Measurements from ENCODE around the gene RPS23.
A peak's percentile ranks its signal among the peaks of the same experiment; 100 is the strongest.

Gene RPS23

DNA sequence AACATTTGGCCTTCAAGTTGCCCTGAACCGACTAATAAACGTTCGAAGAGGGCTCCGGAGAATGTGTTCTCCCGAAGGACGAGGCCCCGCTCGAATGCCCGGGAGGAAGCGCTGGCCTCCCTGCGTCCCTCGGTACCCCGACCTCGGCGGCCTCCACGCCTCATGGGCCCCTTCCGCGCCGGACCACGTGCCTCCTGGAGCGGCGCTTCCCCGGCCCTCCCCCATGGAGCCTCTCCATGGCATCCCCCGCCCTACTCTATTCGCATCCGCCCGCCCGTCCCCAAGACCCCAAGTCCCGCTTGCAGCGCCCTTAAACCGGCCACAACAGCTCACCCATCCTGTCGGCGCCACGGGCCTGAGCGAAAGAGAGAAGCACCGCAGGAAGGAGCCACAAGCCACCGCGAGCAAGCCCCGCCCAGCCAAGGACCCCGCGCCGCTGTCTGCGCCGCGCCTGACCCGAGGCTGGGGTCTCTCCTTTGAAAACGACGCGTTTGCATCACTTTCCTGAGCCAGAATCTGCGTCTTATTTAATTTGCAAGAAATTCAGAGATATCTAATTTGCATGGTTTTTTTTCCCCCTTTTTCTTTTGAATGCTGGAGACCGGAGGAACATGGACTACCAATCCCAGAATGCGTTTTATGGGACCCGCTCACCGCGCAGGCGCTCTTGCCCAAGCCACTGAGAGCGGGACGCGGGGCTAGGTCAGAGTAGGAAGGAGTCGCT lies at the start of gene RPS23:
RPS23 (minus strand) TSS at position 368 of the 724 bp plus-strand sequence; CDS start at position 337, 31 bp downstream.
- DNase-seq, result peak; percentile 91

DNA sequence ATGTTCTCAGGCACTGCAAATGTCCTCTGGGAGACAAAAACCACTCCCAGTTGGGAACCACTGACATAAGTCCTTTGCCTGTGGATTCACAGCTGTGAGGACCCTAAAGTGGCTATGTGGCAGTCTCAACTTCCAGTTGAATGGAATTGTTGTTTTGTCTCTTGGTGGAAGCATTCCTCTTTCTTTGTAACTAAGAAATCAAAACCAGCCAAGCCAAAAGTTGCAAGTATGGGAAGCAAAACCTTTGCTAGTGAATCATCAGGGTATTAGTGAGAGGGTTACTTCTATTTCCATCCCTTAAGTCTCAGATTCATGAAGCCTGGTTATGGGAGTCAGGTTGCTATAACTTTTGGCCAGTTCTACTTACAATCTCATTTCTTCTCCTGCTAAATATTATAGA lies 49.8 kb upstream of the RPS23 start:
- DNase-seq, result no peak

DNA sequence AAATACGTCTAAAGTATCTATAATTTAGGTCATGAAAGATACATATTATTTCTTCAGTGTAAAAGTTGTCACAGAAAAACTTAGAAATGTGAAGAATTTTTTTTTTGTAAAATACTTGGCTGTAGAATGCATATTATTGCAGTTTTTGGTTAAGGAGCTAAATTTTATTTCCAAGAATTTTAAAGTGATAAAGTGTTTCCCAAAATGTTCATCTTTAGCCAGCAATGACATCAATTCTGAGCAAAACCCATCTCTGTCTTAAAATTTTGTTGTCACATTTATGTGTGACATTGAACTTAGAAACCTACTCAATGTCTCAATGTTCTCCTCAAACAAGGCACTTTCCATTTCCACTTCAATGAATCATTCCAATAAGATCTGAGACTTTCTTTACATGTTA lies 47.8 kb upstream of the RPS23 start:
- no peak for DNase-seq

DNA sequence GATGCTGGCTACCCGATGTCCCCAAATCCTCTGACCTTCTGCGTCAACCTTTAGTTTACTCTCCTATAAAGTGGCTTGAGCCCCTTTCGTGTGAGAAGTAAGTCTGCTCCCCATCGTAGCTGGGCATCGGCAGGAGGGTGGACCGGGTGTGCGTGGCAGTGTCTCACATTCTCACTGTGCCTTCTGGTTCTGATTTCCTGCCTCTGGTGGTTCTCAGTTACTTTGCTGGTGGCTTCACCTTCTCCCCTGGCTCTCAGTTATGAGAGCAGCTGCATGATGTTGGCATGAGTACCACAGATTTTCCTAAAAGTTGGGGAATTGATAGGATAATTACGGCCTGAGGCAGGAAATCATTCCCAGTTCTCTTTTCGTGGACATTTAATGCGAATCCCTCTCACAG lies 47.0 kb upstream of the RPS23 start:
- DNase-seq, result no peak

DNA sequence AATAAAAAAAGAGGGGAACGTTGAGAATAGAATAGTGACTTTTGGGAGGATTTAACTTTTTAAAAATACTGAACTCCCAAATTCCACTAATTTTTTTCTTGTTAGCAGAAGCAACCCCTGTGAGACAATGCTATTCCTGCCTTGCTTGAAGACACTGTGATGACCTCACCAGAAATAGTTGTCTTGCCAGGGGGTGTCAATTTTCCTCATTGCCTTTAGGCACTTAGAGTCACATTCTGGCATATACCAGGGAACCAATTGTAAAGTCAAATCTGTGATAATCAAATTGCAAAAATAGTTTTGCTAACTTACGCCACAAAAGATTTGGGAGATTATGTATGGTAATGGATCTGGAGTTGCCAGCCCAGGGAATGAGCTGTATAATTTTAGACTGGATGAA lies 42.8 kb upstream of the RPS23 start:
- no peak for DNase-seq

DNA sequence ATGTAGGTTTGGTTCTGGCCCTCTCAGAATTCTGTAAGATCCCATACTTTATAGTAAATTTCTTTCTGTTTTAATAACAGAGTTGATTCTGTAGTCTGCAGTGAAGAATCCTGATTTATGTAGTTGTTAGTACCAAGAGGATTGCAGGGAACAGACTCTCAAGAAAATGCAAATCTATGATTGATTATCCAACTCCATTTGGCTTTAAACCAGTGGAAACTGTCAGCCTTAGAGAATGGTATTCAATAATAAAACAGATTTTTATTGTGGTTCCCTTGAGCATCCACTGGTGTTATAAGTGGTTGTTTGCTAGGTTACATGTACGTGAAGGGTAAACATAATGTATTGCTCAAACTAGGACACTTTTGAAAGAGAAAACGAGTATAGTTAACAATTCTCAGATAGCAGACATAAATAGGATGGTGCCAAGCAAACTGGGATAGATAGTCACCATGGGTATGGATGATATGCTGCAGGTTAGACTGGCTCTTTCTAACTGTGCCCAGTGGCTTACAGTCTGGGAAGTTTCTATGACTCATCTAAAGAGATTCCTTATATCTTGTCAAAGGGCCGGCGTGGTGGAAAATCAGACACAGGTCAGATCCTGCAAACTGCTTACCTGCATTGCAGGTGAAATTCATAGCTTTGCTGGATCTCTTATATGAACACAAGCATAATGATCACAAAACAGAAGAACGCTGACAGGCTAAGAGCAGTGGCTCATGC lies 41.7 kb upstream of the RPS23 start:
- DNase-seq, result no peak

DNA sequence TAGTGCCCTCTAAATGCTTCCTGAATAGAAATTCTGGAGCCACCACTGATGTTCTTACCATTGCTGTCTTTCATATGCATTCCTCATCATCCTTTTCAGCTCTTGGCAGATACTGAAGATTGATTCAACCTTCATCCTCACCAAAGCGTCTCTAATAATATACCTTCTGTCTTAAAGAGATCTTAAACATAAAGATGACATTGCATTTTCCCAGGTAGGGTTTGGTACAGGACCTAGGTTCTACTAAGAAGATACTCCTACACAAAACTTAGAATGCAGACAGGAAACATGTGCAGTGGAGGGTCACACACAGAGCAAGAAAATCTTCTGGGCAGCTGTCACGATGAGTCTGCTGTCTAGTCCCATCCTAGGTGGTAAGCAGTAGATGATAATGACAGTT lies 41.0 kb upstream of the RPS23 start:
- DNase-seq, result no peak

DNA sequence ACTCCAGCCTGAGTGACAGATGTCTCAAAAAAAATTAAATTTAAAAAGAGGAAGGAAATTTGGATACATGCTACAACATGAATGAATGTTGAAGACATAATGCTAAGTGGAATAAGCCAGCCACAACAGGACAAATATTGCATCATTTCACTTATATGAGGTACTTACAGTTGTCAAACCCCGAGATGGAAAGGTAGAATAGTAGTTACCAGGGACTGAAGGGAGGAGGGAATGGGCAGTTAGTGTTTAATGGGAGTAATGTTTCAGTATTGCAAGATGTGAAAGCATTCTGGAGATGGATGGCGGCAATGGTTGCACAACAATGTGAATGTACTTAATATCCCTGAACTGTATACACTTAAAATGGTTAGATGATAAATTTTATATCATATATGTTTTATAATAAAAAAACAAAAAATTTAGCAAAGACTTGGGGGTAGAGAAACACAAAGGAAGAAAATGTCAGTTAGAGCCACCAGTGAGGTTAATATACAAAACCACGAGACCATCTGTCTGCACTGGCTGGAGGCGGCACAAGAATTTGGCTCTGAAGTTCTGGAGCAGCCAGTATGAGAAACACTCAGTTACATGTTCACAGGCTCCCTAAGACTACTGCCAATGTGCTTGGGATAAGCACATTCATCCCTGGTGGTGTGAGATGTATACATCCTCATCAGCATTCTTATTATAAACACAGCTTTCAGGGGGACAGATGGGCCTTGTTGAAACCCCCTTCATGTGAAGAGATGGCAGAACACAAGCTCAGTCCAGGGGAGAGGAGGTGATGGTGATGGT lies 37.0 kb upstream of the RPS23 start:
- DNase-seq, result no peak

DNA sequence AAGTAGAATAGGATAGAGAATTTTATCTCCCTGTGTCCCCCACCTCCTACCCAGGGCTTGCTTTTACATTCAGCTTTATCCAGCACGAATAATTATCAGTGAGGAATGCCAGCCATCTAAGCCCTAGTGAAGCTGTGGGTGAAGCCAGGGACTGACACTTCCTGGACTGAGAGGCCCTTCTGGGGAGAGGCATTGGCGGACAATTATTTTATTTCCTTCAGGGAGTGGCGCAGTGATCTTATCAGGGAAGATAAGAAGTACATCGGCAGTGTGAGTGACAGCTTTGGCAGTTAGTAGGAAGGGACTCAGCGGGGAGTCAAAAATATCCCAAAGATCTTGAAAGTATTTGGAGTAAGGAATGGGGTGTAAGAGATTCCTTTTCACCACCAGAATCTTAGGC lies 34.9 kb upstream of the RPS23 start:
- no peak for DNase-seq

DNA sequence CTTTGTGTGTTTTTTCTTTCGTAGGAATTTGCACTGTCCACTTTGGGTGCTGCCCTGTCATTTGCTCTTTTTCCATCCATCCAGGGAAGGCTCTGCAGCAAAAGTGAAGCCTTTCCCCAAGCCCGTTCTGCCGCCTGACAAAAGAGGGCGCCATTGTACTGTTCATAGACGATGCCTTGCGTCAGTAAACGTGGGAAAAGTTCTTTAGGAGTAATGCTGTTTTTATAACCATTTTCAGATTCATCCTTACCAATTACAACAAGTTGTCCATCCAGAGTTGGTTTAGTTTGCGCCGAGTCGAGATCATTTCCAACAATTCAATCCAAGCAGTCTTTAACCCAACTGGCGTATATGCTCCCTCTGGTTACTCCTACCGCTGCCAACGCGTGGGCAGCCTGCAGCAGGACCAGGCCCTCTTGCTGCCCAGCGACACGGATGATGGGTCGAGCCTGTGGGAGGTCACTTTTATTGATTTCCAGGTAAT lies 34.3 kb upstream of the RPS23 start:
- peak; percentile 20 for DNase-seq

DNA sequence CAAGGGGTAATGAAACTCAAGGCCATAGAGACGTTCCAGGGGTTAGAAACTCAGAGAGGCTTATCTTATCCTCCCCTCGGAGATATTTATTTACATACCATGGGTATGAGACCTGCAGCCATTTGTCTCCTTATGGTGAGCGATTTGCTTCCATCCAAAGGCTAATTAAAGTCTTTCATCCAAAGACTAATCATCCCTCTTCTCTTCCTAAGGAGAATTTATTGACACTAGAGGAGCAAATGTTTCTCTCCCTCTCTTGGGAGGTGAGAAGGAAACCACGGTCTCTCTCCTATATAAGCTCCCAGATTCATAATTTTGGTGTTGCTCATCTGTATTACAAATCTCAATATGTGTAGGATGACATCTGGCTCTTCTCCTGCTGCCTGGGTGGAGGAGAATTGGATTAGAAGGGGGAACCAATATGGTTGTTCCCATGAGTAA lies 31.0 kb upstream of the RPS23 start:
- DNase-seq, result no peak

DNA sequence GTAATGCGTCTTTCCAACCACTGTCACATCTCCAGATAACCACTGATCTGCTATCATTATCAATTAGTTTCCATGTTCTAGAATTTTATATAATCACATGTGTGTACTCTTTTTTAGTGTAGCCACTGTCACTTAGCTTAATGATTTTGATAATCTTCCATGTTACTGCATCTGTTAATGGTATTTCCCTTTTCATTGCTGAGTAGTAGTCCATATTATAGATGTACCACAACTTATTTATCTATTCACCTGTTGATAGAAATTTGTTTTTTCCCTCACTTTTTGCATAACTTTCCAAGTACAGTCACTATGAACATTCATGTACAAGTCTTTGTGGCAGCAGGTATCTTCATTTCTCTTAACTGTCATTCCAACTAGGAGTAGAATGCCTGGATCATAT lies 30.3 kb upstream of the RPS23 start:
- no peak for DNase-seq

DNA sequence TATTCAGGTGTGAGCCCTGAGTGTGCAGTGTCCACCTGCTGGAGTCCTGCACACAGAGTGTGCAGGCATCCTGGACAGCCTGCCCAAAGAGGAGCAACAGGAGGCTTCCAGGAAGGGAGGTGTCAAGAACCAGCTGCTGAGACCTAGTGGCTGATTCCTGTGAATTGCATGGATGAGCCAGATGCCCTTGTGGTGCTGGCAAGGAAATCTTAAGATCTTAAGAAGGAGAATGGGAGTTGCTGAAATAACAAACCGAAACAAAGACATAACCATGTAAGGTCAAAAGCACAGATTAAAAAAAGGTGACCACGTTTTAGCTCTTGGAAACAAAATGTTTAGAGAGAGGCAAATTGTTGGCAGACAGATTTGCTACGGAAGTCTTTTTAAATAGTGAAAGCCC lies 29.3 kb upstream of the RPS23 start:
- no peak for DNase-seq

DNA sequence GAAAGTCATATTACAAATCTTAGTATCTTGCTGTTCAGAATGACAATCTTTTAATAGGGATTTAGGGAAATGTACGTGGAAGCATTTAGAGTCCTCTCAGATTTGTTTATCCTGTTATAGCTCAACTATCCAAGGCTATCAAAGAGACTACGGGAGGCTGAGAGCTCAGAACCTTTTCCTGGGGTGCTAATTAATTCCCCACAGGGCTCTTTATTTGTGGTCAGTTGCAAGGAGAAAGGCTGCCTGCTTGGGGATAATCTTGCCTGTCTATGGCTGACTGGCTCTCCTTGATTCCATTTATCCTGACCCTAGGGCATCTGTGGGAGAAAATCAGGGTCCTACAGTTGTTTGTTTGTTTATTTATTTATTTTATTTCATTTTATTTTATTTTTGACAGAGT lies 28.0 kb upstream of the RPS23 start:
- DNase-seq, result no peak

DNA sequence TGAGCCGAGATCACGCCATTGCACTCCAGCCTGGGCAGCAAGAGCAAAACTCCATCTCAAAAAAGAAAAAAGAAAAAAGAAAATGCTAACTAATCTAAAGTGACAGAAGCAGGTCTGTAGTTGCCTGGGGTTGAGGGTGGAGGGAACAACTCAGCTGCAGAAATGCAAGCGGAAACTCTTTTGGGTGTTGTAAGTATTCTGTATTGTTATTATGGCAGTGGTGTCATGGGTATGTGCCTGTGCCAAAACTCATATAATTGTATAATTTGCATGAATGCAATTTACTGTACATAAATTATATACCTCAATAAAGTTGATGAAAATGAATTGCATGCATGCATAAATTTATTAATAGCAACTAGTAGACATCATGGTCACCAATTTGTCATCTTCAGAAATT lies 23.0 kb upstream of the RPS23 start:
- no peak for DNase-seq

DNA sequence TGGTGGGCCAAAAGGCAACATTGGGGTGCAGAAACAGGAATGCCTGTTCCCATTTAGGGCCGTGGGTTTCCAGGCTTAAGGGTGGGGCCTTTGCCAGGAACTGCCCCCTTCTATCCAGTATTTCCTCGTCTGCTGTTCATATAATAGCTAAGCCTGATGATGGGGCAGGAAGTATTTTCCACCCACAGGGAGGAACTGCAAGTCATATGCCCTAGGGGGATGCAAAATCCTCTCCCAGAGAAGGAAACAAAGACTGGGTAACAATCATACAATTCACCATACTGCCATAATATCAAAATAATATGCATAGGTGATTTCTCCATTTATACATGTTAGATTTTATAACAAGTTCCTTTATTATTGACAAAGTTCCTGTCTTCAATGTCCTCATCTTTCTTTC lies 20.5 kb upstream of the RPS23 start:
- DNase-seq, result no peak

DNA sequence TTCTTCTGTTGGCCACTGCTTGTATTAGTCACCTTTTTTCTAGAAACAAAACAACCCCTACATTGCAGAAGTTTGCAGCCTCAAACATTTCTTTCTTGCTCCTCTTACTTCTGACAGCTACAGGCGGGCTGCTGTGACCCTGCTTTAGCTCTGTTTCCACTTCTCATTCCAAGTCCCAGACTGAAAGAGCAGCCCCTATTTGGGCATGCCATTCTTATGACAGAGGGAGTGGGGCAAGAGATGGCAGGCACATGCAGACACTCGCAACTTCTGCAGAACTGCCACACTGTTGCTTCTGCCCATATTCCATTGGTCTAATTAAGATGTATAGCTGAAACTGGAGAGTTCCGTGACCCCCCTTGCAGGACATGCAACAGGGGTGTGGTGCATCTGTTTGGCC lies 19.6 kb upstream of the RPS23 start:
- no peak for DNase-seq

DNA sequence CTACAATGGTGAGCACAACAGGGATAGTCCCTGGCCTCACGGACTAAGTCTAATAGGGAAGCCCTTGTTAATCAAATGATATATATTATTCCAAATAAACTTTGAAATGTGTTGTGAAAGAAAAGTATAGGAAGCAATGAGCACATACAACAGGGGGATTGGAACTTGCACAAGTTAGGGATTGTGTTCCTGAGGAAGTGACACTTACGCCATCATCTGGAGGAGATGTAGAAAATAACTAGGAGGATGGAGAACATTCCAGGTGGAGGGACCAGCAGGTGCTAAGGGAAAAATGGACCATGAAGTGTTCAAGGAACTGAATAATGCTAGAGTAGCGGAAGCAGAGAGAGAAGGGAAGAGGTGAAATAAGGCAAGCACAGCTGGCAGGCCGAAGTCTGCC lies 18.8 kb upstream of the RPS23 start:
- no peak for DNase-seq

DNA sequence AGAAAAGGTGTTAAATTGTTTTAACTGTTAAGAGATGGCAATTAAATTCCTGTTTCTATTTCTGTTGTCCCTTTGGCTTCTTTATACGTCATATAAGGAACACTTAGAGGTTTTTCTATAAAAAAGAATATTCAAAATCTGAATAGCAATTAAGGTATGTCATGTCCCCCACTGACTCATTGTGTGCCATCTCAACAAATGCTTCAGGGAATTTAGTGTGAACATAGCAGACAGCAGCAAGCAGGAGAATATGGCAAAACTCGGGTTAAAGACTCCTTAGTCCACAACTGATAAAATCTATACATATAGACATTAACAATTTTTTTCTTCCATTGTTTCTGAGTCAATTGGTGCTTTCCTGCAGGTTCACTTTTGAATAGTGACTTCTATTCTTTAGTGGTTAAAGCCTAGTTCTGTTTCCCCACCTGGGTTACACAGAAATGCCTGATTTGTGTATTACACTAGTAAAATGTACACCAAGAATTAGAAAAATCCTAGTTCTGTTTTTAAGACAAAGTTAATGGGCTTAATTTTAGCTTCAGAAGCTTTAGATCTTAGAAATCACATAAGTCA lies 17.9 kb upstream of the RPS23 start:
- DNase-seq, result no peak

DNA sequence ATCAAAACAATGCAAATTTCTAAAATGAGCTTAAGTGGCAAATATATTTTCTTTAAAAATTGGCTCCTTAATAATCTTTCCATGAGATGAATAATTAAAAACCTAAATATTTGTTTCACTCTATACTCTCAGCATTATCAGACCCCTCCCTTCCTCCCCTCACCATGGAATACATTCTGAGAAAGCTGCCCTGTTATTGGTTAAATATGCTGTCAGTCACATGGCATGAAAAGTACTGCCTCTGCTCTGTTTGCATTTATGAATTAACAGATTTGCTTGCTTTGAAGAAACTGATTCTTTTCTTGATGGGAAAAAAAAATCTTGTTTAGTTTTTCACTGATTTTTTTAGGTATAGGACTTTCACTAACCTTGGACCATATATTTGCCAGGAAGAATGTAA lies 17.0 kb upstream of the RPS23 start:
- no peak for DNase-seq

DNA sequence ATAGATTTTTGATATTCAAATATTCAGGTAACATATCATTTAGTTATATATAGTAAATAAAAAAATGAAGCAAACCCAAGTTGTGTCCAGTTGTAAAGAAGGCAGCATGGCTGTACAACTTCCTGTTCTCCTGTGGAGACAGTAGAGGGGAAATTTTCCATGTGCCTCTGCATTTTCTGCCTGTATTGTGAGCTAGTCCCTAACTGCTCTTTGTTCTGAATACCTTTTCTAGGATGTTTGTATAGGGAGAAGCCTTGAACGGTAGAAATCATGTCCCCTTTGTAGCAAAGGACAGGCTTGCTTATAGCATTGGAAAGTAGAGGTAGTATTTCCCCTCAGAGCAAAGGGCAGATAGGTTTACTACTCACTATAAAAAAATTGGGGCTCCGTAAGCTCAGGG lies 13.3 kb upstream of the RPS23 start:
- no peak for DNase-seq

DNA sequence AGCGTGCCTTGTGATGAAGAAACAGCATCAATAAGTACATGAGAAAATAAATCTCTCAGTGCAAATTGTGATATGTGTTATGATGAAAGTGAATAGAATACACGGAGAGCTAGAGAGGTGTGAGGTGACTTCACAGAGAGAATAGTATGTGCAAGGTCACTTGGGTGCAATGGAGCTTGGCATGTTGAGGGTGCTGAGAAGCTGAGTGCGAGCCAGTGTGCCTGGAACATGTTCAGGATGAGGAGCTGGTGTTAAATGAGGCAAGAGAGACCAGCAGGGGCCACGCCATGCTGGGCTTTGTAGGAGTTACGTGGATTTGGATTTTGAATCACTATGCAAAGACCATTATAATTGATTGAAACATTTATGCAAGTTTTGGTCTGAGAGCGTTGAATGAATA lies 12.8 kb upstream of the RPS23 start:
- no peak for DNase-seq

DNA sequence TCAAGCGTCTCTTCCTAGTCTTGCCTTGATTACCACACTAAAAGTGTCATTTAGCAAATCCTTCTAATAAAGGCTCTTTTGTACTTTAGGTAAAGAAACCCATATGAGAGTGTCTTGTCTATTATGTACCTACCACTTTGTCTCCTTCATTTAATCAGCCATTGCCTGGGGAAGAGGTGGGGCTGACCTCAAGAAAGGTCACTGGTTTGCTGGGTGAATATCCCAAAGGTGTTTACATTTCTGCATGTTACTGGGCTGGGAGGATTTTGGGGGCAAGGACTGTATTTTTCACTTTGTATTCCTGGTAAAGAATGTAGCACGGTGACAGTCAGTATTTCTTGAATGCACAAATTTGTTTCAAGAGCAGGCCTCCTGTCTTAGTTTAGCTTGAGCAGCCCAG lies 11.9 kb upstream of the RPS23 start:
- DNase-seq, result no peak

All from CD4-positive, alpha-beta T cell treated with Interleukin-6 for 4 hours (primary cell).